Activated CD4-positive, alpha-beta T cell treated with anti-CD3 and anti-CD28 coated beads, Interleukin-2, amount 50 U/mL, for 1 hour (primary cell): ENCODE measurements around the gene IGSF5.
"Not testable (repeated sequence)": the region's sequence is repeated elsewhere in the genome, so short reads cannot be mapped to it uniquely, and the experiment has no call there.

Source experiments
- DNase-seq: peaks from one replicate; pipeline ENCODE4 v3.0.0-alpha.2; 2020

Gene IGSF5

GRCh38 chr21:39744883-39745282 lies at the start of gene IGSF5:
IGSF5 (plus strand) TSS chr21:39745183; CDS start chr21:39745510, 327 bp downstream.
- DNase-seq = not testable (repeated sequence)

GRCh38 chr21:39696196-39696595 lies 48.8 kb upstream of the IGSF5 start:
- no peak for DNase-seq

GRCh38 chr21:39696618-39697017 lies 48.4 kb upstream of the IGSF5 start:
- no peak for DNase-seq

- no peak for DNase-seq
Observed at GRCh38 chr21:39700318-39700717, 44.7 kb upstream of the IGSF5 start.

- DNase-seq = no peak
Observed at GRCh38 chr21:39703578-39703977, 41.4 kb upstream of the IGSF5 start.

GRCh38 chr21:39705849-39706248 lies 39.1 kb upstream of the IGSF5 start:
- DNase-seq = no peak

- DNase-seq = no peak
Observed at GRCh38 chr21:39707316-39707715, 37.7 kb upstream of the IGSF5 start.

- no peak for DNase-seq
Observed at GRCh38 chr21:39710866-39711265, 34.1 kb upstream of the IGSF5 start.

GRCh38 chr21:39712273-39712672 lies 32.7 kb upstream of the IGSF5 start:
- no peak for DNase-seq

- DNase-seq = no peak
Observed at GRCh38 chr21:39712976-39713375, 32.0 kb upstream of the IGSF5 start.

GRCh38 chr21:39713905-39714304 lies 31.1 kb upstream of the IGSF5 start:
- no peak for DNase-seq

GRCh38 chr21:39714331-39714730 lies 30.7 kb upstream of the IGSF5 start:
- DNase-seq = no peak

- peak; percentile 12 for DNase-seq
Observed at GRCh38 chr21:39715804-39716397, 29.1 kb upstream of the IGSF5 start.

GRCh38 chr21:39720126-39720778 lies 24.7 kb upstream of the IGSF5 start:
- no peak for DNase-seq

GRCh38 chr21:39721885-39722284 lies 23.1 kb upstream of the IGSF5 start:
- no peak for DNase-seq

- no peak for DNase-seq
Observed at GRCh38 chr21:39724944-39725343, 20.0 kb upstream of the IGSF5 start.

GRCh38 chr21:39726133-39726532 lies 18.9 kb upstream of the IGSF5 start:
- no peak for DNase-seq

GRCh38 chr21:39727401-39728120 lies 17.4 kb upstream of the IGSF5 start:
- DNase-seq = no peak

GRCh38 chr21:39728341-39728740 lies 16.6 kb upstream of the IGSF5 start:
- DNase-seq = no peak

GRCh38 chr21:39730418-39731157 lies 14.4 kb upstream of the IGSF5 start:
- no peak for DNase-seq

GRCh38 chr21:39736716-39737115 lies 8.3 kb upstream of the IGSF5 start:
- DNase-seq = no peak

- no peak for DNase-seq
Observed at GRCh38 chr21:39737376-39738000, 7.5 kb upstream of the IGSF5 start.

- no peak for DNase-seq
Observed at GRCh38 chr21:39738566-39738965, 6.4 kb upstream of the IGSF5 start.
